Stimulated activated CD4-positive, alpha-beta T cell treated with anti-CD3 and anti-CD28 coated beads, Interleukin-12 subunit alpha, Interleukin-12 subunit beta, amount 100 ng/mL, for 4 hours (primary cell): ENCODE data around the gene NAA15.
"Not testable (repeated sequence)": the region's sequence is repeated elsewhere in the genome, so short reads cannot be mapped to it uniquely, and the experiment has no call there.

Experiments used
- DNase-seq: peaks from one replicate; pipeline ENCODE4 v3.0.0-alpha.2; 2020

NAA15 gene

DNA sequence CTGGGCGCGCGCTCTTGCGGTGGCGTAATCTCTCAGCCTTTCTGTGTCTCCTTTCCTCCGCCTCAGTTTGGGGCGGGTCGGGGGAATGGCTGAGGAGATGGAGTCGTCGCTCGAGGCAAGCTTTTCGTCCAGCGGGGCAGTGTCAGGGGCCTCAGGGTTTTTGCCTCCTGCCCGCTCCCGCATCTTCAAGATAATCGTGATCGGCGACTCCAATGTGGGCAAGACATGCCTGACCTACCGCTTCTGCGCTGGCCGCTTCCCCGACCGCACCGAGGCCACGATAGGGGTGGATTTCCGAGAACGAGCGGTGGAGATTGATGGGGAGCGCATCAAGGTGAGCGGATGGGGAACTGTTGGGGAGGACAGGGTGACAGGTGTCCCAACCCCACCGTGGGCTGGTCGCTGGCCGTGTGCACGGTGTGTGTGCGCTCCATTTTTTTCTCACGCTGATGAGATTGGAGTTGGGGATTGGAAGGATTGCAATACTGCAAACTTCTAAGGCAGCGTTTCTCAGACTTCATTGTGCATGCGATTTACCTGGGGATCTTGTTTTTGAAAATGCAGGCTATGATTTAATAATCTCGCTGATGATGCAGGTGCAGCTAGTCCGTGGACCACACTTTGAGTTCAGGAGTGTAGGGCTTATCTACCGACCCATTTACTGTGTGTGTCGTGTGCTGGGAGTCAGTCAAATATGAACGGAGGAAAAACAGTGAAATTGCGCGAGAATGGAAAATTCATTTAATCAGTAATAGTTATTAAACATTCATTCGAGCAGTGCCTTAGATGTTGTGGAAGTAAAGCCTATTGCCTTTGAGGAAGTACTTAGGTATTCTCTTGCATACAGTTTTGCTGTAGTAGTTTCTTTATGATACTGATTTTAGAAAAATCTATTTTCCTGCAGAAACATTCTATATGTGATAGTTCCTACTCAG, 153.1 kb downstream of the NAA15 start, which contains the start of gene RAB33B:
Gene RAB33B, plus strand, starts transcription at position 11 of the 935 bp plus-strand sequence. Its CDS starts 75 bp downstream, at position 86.
- no peak for DNase-seq

- DNase-seq, result no peak
Observed at GRCh38 chr4:139455126-139455538, 153.8 kb downstream of the NAA15 start.

GRCh38 chr4:139457318-139457717, 156.0 kb downstream of the NAA15 start:
- no peak for DNase-seq

GRCh38 chr4:139458543-139458942, 157.2 kb downstream of the NAA15 start:
- DNase-seq, result no peak

GRCh38 chr4:139458999-139459398, 157.7 kb downstream of the NAA15 start:
- no peak for DNase-seq

- DNase-seq, result no peak
Observed at GRCh38 chr4:139460565-139460964, 159.3 kb downstream of the NAA15 start.

DNA sequence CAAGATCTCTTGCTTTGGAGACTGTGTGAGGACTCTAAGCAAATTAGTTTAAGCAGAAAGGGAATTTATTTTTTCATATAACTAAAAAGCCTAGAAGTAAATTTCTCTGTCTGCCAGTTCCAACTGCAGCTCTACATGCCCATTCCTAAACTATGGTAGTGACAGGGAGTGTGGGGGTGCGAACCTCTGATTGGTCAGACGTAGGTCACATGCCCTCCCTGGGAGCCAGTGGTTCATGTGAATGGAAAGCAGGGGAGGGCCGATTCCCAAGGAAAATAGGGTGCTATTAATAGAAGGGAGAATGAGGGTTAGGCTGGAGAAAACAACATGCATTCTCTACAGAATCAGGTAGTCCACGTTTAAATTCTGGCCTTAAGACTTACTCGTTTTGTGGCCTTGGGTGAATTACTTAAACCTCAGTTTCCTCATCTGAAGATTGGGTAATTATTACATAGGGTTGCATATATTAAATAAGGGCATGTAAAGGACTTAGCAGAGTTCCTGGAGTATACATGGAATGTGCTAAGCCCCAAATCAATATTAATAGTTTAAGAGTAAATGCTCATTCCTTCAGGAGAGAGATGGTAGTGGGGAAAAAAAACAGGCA, 159.8 kb downstream of the NAA15 start:
- DNase-seq, result no peak

- DNase-seq, result not testable (repeated sequence)
Observed at GRCh38 chr4:139464512-139464911, 163.2 kb downstream of the NAA15 start.

DNA sequence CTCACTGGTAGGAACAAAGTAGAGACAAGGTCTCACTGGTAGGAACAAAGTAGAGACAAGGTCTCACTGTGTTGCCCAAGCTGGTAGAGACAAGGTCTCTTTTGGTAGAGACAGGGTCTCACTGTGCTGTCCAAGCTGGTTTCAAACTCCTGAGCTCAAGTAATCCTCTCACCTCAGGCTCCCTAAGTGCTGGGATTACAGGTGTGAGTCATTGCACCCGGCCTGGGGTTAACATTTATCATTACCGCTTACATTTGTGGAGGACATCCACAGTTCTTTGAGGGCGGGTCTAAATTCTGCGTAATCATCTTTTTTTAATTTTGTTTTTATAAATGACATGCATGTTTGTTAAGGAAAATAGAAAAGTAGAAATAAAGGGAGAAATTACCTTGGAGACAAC, 164.6 kb downstream of the NAA15 start:
- no peak for DNase-seq

- DNase-seq, result not testable (repeated sequence)
Observed at GRCh38 chr4:139468756-139469155, 167.5 kb downstream of the NAA15 start.

GRCh38 chr4:139469216-139469615, 167.9 kb downstream of the NAA15 start:
- DNase-seq, result no peak
